Breast epithelium (tissue), 3 donors: ENCODE results near the gene SRA1.

Source experiments
- POLR2AphosphoS5 ChIP-seq, 3 donors: sonication (generic); formaldehyde crosslinking; IDR thresholded peaks; one replicate each; pipeline ENCODE4 v1.6.1; 2017; ENCODE audit warnings: antibody characterized with exemption in 3 of 3
- TF ChIP-seq, protein P1 (sequence below), 3 donors: fragments of 450-650 bp; IDR thresholded peaks; one replicate each; pipeline ENCODE4 v1.5.1; 2016 to 2017; ENCODE audit warnings: antibody characterized with exemption in 3 of 3, mild to moderate bottlenecking in 3 of 3, moderate library complexity in 3 of 3

DNA sequence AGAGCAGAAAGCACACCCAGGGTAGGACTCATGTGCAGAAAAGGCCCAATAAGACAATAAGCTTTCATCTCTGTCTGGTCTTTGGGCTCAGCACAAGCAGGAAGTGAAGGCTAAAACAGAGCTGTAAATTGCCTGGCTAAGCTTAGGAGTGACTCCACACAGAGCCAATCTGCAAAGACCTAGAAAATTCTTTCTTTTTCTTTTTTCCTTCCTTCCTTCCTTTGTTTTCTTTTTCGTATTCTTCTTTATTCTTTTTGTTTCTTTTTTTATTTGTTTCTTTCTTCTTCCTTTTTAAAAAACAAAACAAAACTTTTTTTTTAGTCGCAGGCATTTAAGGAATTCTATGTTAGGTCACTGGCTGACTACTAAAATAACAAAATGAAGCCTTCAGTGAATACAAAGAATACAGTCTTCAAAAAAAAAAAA lies 19.5 kb upstream of the SRA1 start:
- TF ChIP-seq, protein P1, sequence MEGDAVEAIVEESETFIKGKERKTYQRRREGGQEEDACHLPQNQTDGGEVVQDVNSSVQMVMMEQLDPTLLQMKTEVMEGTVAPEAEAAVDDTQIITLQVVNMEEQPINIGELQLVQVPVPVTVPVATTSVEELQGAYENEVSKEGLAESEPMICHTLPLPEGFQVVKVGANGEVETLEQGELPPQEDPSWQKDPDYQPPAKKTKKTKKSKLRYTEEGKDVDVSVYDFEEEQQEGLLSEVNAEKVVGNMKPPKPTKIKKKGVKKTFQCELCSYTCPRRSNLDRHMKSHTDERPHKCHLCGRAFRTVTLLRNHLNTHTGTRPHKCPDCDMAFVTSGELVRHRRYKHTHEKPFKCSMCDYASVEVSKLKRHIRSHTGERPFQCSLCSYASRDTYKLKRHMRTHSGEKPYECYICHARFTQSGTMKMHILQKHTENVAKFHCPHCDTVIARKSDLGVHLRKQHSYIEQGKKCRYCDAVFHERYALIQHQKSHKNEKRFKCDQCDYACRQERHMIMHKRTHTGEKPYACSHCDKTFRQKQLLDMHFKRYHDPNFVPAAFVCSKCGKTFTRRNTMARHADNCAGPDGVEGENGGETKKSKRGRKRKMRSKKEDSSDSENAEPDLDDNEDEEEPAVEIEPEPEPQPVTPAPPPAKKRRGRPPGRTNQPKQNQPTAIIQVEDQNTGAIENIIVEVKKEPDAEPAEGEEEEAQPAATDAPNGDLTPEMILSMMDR (IDR thresholded peaks at IDR 0.05) = no peak
- no peak for TF ChIP-seq POLR2AphosphoS5 (IDR thresholded peaks at IDR 0.05)
